NCI-H526 (cell line): ENCODE measurements around the gene CAPSL.
A peak's percentile ranks its signal among the peaks of the same experiment; 100 is the strongest.
"Not testable (repeated sequence)": the region's sequence is repeated elsewhere in the genome, so short reads cannot be mapped to it uniquely, and the experiment has no call there.

Experiments
- DNase-seq, 2 experiments: peaks; one replicate each; lab custom pipeline; 2025; lab: John Stamatoyannopoulos, UW

Gene CAPSL

DNA sequence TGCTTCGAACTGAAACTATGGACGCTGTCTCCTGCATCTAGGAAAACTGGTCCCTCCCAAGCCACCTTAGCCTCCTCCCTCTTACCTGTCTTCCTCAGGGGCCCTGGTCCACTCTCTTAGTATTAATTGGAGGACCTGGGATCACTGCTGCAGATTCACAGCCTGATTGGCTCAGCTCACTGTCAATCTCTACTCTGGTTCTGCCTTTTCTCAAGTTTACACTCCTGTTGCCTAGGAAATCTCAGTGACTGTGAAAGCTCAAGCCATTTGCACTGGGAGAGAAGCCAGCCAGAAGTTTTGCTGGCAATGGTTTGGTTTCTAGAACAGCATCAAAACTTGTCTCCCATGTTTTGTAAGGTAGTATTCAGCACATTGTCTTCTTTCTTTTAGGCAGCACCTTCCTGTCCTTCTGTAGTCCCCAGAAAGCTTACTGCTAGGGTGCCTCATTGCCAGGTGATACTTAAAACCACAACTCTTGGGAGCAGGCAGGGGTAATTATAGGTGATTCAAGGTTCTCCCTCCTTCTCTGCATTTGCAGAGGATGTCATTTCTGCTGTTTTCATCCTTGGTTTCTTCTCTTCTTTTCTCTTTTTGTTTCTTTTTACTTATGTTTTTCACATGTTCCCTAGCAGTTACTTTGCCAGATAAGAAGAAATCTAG, at the start of gene CAPSL:
Gene CAPSL (minus strand): TSS at position 55 of the 660 bp plus-strand sequence. CDS start 17,502 bp downstream, outside the sequence.
- peak in 1 of 2 experiments; percentile 29 for DNase-seq

DNA sequence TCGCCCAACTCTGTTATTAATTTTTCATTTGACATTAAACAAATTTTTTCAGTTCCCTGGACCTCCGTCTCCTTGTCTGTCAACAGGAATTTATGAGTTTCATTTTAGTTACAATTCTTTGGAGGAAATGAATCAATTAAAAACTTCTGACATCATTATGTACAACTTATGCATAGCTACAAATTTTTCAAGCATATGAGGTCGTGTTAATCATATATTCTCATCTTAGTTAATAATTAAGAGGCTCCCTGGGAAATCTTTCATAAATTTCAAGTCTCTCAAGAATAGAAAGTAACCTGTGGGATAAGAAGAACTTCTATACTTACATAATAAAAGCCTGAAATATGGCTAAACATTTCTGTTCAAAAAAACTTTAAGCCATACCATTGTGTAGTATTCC, 49.4 kb upstream of the CAPSL start:
- no peak for DNase-seq

DNA sequence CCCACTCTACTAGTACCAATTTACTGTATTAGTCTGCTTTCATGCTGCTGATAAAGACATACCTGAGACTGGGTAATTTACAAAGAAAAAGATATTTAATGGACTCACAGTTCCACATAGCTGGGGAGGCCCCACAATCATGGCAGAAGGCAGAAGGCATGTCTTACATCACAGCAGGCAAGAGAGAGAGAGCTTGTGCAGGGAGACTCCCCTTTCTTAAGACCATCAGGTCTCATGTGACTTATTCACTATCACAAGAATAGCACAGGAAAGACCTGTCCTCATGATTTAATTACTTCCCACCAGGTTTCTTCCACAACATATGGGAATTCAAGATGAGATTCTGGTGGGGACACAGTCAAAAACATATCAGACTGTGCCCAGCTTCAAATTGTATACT, 41.3 kb upstream of the CAPSL start:
- DNase-seq = no peak

DNA sequence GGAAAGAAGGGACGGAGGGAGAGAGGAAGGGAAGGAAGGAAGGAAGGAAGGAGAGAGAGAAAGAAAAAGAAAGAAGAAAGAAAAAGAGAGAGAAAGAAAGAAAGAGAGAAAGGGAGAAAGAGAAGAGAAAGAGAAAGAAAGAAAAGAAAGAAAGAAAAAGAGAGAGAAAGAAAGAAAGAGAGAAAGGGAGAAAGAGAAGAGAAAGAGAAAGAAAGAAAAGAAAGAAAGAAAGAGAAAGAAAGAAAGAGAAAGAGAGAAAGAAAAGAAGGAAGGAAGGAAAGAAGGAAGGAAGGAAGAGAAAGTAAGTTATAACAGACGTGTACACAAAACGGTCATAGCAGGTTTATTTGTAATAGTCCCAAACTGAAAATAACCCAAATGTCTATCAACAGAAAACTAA, 38.4 kb upstream of the CAPSL start:
- DNase-seq = not testable (repeated sequence)

DNA sequence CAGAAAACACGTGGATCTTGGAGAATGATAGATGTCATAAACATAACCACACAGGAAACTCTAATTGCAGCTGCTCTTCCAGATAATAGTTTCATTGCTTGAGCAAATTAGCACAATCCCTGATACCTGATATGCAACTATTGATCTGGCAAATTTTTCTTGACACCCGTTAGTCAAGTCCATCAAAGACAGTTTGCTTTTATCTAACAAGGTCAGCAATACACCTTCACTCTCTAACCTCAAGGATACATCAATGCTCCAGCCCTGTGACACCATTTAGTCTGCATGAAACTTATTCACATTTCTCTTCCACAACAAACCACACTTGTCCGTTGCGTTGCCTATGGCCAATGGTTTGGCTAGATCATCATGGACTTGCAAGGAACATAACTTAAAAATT, 36.1 kb upstream of the CAPSL start:
- DNase-seq = no peak

DNA sequence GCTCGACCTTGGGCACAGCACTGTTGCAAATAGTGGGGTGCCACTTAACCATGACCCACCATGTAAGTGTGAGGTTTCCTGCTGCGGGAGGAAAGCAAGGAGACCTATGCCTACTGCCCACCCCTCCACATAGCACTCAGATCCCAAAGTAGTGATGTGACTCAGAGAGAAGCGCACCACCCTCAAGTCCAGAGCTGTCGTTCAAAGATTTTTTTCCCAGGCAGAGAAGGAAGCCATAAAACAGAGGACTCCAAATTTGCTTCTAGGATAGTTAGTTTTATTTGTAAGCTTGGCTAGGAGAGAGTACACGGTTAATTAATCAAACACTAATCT, 33.4 kb upstream of the CAPSL start:
- no peak for DNase-seq

DNA sequence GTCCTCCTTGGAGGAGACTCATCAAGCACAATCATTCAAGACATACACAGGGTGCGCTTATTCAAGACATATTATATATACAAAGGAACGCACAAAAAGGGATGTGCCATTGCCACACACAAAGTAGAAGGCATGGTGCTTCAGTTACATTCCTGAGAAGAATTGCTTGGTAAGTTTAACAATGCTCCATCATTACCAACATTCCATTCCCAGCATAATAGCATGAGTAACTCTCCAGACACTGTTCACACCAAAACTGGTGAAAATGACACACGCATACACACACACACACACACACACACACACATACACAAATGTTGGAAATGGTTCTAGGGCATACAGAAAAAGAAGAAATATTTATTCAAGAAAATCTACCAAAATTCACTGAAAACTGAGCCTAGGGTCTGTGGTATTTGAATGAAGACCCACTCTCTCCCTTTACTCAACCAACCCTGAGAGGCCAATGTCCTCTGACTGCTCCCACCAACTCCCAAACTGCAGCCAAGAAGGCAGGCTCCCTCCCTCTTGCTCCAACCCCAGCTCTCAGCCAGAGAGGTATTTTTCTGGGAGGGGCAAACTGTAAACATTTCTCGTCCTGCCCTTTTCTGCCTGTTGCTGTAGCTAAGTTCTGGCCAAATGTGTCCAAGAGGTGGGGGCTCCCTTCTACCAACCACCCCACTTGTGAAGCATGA, 32.9 kb upstream of the CAPSL start:
- no peak for DNase-seq

DNA sequence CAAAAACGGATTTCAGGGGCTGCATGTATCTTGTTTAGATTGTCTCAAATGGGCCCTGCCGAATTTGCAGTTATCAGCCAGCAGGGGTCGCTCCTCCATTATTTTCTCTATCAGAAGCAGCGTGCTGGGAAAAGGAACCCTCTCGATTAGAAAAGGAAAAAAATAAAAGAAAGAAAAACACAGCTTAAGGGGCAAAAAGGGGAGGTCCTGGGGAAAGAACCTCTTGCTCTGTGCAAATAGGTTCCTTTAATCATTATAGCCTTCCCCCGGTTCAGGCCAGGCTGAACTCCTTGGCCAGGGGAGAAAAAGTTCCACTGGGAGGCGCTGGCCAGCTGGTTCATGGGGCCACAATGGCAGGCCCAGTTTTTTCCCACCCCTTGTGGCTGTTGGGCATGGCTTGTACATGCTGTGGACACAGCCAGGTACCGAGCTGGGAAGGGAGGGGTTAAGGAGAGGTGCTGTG, 25.0 kb upstream of the CAPSL start:
- DNase-seq = peak; percentile 37 to 83

DNA sequence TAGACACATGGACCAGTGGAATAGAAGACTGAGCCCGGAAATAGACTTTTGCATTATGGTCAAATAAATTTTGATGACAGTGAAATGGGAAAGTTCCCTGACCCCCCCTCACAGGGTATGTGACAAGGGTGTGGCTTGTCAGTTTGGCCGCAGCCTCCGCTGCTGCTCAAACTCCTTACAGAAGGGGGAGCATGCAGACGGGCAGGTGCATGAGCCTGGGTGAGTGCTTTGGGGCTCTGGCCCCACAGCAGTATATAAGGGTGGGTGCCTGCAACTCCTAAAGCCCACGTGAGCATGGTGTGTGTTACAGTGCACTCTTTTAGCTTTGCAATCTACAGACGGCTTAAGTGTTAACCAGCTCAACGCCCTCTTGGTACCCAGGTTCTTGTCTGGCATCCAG, 21.9 kb upstream of the CAPSL start:
- DNase-seq = no peak

DNA sequence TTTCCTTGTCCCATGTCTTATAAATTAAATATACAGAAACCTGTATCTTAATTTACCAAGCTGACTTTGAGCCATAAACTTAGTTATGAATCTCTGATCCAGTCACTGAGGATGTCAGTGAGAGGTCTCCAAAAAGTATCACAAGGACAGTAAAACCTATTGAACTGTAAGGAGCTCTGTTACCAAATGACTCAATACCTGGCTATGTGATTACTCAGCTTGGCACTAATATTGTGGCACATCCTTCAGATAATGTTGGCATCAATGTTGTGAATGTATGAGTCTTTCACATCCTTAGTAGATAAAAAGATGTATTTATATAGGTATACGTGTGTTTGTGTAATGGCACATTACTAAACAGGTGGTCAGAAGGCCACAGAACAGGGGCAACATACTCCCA, 18.0 kb upstream of the CAPSL start:
- DNase-seq = no peak

DNA sequence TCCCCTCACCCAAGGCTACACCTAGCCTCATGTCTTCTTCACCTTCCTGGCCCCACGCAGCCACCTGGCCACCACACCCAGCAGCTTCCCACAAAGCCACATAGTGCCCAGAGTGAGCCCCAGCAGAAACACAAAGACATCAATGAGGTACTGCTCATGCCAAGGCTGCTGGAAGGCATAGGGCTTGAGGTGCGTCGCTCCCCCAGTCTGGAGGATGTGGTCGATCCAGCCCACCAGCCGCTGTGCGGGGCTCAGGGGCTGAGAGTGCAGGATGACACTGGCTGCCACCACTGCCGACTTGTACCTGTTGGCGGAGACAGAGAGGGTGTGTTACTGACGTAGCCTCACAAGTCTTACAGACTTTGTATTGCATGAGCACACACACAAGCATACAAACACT, 15.8 kb upstream of the CAPSL start:
- no peak for DNase-seq

DNA sequence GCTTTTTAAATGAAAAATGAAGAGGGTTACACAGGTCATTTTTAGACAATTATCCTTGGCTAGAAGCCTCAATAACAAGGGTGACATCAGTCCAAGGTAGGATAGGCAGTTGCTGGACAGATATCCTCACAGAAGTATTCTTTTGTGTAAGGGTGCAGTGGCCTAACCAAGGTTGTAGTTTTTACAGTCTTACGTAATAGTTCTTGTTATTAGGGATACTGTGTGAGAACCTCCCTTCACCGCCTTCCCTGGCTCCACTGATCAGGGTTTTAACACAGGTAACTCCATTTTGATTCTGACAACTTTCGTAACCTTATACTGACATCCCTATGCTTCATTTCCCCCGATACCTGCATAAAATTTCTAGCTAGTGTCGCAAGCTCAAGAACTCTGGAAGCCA, 8.7 kb upstream of the CAPSL start:
- no peak for DNase-seq

DNA sequence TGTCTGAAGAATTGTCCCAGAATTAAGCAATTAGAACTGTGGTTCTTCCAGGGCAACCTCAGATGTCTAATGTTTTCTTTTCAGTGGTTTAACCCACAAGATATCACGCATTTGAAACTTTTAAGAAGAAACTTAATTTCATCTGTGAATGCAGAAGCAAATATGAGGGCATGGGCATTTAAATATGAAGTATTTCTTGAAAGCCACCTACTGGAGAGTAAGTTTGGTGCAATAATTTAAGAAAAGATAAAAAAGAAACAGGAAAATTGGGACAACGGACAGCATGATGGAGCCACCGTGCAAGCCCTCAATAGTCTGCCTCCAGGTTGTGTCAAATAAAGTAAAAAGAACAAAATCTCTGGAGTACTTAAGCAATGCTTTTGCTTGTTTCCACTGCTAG, 1.2 kb upstream of the CAPSL start:
- DNase-seq = no peak

DNA sequence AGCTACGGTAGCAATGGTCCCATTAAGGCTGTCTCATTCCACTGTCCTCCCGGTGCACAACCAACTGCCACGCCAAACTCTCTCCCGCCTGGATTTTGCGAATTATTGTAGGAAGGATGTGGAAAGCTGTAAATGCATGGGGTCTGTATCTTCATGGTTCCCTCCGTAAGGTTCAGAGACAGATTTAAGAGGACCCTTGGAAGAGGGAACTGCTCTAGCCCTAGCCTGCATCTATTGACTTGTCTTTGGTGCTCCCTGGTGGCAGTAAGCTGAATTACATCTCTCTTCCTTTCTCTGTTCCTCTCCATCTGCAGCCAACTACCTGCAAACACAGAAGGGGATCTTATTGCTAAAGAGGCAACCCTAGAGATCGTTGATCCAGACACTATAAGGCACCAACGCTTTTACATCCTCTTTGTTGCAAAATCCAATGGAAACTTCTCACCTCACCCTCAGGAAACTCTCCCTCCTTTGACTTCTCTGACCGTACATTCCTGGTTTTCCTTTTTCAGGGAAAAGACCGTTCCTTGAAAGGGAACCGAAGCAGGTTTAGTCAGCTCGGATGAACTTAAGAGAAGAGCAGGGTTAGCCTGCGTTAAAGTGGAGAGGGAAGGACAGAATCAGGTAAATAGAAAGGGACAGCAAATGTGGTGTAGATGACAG, 11.9 kb downstream of the CAPSL start:
- DNase-seq = peak; percentile 39 to 81

DNA sequence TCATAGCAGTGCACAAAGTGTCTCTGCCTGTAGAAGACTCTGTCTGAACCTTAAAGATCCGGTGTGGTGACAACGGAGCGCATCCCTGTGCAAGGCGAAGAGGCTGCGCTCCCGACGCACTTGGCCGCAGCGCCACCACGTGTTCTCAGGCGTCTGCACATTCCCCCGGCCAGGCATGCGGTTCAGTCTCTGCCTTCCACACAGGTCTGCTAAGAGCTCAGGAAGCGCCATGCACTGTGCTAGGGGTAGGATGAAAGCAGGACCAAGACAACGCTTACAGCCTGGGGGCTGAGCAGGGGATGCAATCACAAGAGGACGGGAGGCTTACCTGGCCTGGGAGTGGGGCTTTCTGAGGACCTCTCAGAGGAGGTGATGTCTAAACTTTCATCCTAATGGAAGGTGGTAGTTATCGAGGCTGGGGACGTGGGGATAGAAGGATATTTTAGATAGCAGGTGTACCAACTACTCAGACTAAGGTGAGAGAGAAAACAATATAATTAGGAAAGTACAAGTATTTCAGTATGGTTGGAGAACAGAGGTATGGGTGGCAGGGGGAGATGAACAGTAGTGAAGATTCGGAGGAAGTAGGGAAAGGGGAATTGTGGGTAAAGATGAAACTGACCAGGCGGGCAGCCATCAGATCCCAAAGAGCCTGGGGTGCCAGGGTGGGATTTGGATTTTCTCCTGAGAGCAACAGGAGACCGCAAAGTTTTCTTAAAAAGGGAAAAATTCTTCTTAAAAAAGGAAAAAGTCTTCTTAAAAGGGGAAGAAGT, 13.3 kb downstream of the CAPSL start:
- peak; percentile 21 to 78 for DNase-seq

DNA sequence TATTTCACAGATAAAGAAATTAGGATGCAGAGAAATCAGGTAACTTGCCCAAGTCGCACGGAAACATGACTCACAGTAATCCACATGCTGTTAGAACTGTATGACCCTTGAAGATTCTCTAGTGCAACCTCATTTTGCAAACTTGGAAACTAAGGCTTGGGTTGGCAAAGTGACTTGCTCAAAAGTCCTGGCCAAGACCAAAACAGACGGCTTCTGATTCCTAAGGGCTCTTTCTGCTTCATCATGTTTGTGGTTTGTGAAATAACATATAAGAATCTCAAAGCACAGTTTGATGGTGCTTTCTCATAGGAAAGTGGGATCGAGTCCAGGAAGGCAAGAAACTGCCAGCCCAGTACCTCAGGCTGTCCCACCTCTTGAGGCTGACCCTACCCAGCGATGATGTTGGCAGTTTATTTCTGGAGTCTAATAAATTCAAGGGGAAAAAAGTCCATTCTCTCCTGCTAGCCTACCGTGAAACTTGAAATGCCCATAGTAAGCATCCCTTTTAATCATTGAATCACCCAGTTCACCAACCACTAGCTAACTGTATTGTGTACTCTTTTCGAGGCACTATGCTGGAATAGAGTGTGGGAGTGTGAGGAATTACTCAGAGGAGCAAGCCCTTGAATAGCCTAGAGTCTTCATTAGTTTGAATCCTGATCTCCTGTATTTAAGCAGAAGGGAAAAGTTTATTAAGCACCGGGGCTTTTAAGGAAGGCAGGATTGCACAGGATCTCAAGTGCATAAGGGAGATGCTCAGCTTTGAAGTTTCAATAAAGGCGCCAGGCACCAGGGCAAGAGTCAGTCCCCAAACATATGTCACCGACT, 14.1 kb downstream of the CAPSL start:
- no peak for DNase-seq

DNA sequence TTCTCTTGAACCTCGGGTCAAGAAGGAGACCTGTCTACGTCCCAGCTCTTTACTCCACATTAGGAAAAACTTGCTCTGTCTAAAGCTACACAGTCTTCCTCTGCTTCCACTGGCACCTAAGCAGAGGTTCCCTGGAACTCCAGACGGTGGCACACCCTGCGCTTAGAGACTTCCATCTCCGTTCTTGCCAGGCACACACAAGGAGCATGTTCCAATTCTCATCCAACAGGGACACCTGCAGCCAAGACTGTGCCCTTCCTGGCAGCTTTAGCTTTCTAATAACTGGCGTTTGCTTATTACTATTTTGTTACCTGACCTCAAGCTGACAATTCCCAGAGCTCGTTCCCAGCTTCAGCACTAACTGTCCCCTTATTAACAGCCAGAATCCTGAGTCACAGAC, 16.0 kb downstream of the CAPSL start:
- no peak for DNase-seq

DNA sequence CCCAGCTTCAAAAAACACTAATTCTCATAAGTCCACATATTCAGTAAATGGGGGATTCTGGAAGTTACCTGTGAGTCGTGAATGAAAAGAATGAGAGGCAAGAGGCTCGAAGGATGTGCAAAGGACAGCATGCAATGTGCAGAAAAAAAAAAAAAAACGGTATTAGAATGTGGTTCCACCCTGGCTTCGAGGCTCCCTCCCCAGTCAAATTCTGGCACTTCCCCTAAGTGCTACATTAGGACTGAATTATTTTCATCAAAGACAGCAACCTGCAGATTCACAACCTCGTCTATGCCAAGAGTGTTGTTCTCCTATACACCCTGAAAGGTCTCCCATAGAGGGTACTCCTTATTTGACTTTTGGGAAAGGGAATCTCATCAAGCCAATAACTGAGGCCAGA, 16.5 kb downstream of the CAPSL start:
- DNase-seq = no peak

DNA sequence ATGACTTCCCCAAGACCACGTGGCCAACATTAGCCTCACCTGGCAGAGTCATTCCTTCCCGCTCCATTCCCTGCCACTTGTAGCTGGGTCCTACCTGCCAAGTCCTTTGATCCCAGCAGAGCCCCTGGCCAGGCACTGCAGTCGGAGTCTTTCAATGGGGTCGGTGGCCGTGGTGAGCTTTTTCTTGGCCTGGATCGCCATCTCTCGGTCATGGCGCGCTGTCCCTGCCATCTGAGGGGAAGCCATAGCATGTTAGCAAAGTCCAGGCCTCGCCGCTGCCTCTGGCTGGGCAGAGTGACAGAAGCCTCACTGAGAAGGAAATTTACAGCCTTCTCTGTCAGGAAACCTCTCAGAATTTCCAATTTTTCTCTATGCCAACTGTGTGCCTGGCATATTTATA, 17.5 kb downstream of the CAPSL start:
- peak in 1 of 2 experiments; percentile 35 for DNase-seq

DNA sequence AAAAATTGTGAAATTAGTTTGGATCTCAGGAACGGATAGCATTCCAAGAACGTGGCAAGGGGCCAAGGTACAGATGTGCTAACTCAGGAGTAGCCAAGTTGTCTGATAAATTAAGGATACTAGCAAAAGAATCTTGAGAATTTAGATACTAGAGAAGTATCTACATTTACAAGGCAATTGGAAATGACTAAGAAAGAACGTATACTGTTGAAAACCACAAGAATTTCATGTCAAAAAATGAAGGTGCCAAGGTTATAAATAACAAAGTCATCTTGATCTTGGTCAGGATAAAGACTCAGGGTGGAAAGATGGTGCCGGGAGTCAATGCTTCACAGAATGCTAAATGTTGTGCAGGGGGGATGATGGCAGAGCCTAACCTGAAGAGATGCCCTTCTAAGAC, 19.2 kb downstream of the CAPSL start:
- no peak for DNase-seq

DNA sequence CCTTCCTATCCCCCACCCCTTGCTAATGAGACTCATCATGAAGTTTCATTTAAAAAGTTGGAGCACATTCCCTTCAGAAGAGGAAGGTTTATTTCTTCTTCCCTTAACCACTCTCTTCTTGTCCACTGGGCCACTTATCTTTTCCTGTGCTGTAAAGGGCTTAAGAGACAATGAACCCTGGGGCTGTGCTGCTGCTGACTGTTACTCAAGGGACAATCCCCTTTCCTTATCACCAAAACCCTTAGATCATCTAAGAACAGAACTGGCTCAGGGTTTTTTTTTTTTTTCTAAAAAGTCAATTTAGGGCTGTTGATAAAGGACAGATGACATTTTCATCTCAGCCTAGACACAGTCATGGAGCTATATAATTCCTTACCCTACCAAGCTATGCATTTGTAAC, 29.6 kb downstream of the CAPSL start:
- no peak for DNase-seq

DNA sequence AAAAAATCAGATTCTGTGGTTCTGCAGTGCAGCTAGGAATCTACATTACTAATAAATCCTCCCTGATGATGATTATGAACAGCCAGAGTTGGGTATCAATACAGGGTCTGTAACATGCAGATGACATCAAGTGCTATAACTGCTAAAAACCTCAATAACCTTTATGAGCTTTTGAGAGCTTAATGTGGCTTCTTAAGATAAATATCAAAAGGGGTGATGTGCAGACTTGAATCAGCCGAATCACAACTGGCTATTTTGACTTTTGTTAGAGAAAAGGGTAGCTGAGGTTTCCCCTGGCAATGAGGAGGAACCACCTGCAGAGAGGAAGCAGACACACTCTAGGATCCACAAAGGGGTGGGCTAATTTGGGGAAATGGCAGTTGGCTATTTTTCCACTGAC, 30.2 kb downstream of the CAPSL start:
- DNase-seq = no peak
